ENCODE results near the gene PITPNC1. TPM values are rescaled to one million over a fixed set of nuclear protein-coding genes. Genes with fewer than 3 reads are reported as not detected.

PITPNC1 gene
- total and polyA plus RNA-seq, 4 donors: 8.0 to 21.1 (median 15.2) TPM

DNA sequence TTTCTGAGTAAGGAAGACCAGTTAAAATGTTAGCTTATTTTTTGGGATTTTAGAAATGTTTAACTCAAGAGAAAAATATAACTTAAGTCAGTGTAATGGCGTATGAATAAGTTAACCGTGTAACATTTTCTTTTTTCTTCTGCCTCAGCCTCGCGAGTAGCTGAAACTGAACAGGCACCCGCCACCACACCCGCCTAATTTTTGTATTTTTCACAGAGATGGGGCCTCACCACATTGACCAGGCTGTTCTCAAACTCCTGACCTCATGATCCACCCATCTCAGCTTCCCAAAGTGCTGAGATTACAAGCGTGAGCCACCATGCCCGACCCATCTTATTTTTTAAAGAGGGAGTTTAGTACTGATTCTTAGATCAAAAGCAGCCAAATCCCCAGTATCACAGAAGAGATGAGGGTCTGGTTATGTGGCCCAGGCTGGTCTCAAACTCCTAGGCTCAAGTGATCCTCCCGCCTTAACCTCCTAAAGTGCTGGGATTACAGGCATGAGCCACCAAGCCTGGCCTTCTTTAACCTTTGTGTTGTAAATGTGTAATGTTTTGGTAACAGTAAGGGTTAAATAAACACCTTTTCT is 16.8 kb downstream of the PITPNC1 start:
- Histone ChIP-seq H3K4me3 (no peak overlapping the region), H3K27me3 (ENCODE audit: control insufficient read depth in 3 of 3, insufficient read depth in 3 of 3, low read length in 2 of 3) (no peaks in the 10 kb centered on the region), H3K9ac (ENCODE audit: insufficient read depth in 1 of 2, low read length in 2 of 2) (no peak overlapping the region), H3K36me3 (ENCODE audit: control insufficient read depth in 4 of 4, insufficient read depth in 4 of 4, low read length in 4 of 4) (peaks cover 0 to 3% (median 0%) of the 10 kb centered on the region in 4 donors), H3K4me1 (ENCODE audit: control insufficient read depth in 5 of 5, insufficient read depth in 5 of 5, low read length in 5 of 5) (peaks cover 0 to 10% (median 8%) of the 10 kb centered on the region in 5 donors), H3K27ac (ENCODE audit: low read depth in 1 of 2, low read length in 1 of 2) (no peak overlapping the region), H3K9me3 (ENCODE audit: control insufficient read depth in 4 of 4, insufficient read depth in 3 of 4, low read length in 3 of 4) (no peaks in the 10 kb centered on the region)
- DNase-seq (no peak), ATAC-seq (ENCODE audit: insufficient read depth, low FRiP score) (no peak)
- TF ChIP-seq CTCF (IDR thresholded peaks at IDR 0.05; ENCODE audit: control extremely low read depth, extremely low read depth): no peak
- WGBS, 2 donors: 95 to 96% methylated on average over 9 of the region's 9 CpGs

DNA sequence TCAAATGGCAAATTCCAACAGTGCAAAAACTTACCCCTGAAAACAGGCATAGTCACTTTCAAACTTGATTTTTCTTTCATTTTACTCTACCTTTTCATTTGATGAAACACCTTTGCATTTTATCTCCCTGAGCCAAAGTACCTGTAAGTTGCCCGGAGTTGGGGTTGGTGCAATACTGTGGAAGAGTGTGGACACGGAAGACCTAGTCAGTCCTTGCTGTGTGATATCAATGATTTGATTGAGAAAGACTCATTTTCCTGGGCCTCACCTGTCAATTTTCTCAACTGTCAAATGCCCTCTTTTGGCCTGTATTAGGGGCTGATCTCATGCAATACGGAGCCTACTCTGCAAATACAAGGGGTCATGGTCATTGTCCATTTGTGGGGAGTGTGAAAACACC is 22.6 kb downstream of the PITPNC1 start:
- Histone ChIP-seq H3K4me3 (no peak overlapping the region), H3K36me3 (ENCODE audit: control insufficient read depth in 4 of 4, insufficient read depth in 4 of 4, low read length in 4 of 4) (no peaks in the 10 kb centered on the region), H3K27me3 (ENCODE audit: control insufficient read depth in 3 of 3, insufficient read depth in 3 of 3, low read length in 2 of 3) (no peaks in the 10 kb centered on the region), H3K4me1 (ENCODE audit: control insufficient read depth in 5 of 5, insufficient read depth in 5 of 5, low read length in 5 of 5) (peaks cover 0 to 7% (median 2%) of the 10 kb centered on the region in 5 donors), H3K9me3 (ENCODE audit: control insufficient read depth in 4 of 4, insufficient read depth in 3 of 4, low read length in 3 of 4) (no peaks in the 10 kb centered on the region), H3K27ac (ENCODE audit: low read depth in 1 of 2, low read length in 1 of 2) (no peak overlapping the region), H3K9ac (ENCODE audit: insufficient read depth in 1 of 2, low read length in 2 of 2) (no peak overlapping the region)
- DNase-seq (no peak), ATAC-seq (ENCODE audit: insufficient read depth, low FRiP score) (no peak)
- no peak for TF ChIP-seq CTCF (IDR thresholded peaks at IDR 0.05; ENCODE audit: control extremely low read depth, extremely low read depth)
- 79 to 91% methylated on average over 3 of the region's 3 CpGs for WGBS, 2 donors

- TF ChIP-seq CTCF (IDR thresholded peaks at IDR 0.05; ENCODE audit: control extremely low read depth, extremely low read depth): no peak
- 13 to 26% methylated on average over 6 of the region's 6 CpGs for WGBS, 2 donors
- ATAC-seq (ENCODE audit: insufficient read depth, low FRiP score): no peak
These were observed 23.1 kb downstream of the PITPNC1 start for GRCh38 chr17:67400193-67400592.

DNA sequence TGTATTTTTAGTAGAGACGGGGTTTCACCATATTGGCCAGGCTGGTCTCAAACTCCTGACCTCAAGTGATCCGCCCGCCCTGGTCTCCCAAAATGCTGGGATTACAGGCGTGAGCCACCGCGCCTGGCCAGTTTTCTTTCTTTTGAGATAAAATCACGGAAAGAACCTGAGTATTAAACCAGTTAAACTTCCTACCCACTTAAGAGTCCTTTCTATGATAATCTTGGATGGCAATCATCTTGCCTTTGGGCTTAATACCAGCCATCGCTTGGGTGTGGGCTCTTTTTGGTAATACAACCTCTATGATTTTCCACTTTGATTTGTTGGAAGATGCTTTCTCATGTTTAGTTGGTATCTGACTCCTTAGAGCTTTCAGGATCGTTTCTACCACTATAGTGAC is 24.0 kb downstream of the PITPNC1 start:
- ATAC-seq (ENCODE audit: insufficient read depth, low FRiP score) (no peak), DNase-seq (no peak)
- H3K9ac ChIP-seq (ENCODE audit: insufficient read depth in 1 of 2, low read length in 2 of 2): no peak overlapping the region
- no peaks in the 10 kb centered on the region for H3K27me3 ChIP-seq (ENCODE audit: control insufficient read depth in 3 of 3, insufficient read depth in 3 of 3, low read length in 2 of 3)
- H3K4me3 ChIP-seq: no peak overlapping the region
- H3K9me3 ChIP-seq (ENCODE audit: control insufficient read depth in 4 of 4, insufficient read depth in 3 of 4, low read length in 3 of 4): no peaks in the 10 kb centered on the region
- H3K27ac ChIP-seq (ENCODE audit: low read depth in 1 of 2, low read length in 1 of 2): no peak overlapping the region
- 92 to 96% methylated on average over 9 of the region's 9 CpGs for WGBS, 2 donors
- no peak for TF ChIP-seq CTCF (IDR thresholded peaks at IDR 0.05; ENCODE audit: control extremely low read depth, extremely low read depth)
- no peaks in the 10 kb centered on the region for H3K36me3 ChIP-seq (ENCODE audit: control insufficient read depth in 4 of 4, insufficient read depth in 4 of 4, low read length in 4 of 4)
- H3K4me1 ChIP-seq (ENCODE audit: control insufficient read depth in 5 of 5, insufficient read depth in 5 of 5, low read length in 5 of 5): peaks cover 0 to 7% (median 2%) of the 10 kb centered on the region in 5 donors

More at GRCh38 chr17:67400193-67400592, 23.1 kb downstream of the PITPNC1 start:
- Histone ChIP-seq H3K4me1 (ENCODE audit: control insufficient read depth in 5 of 5, insufficient read depth in 5 of 5, low read length in 5 of 5) (peaks cover 0 to 7% (median 2%) of the 10 kb centered on the region in 5 donors), H3K27me3 (ENCODE audit: control insufficient read depth in 3 of 3, insufficient read depth in 3 of 3, low read length in 2 of 3) (no peaks in the 10 kb centered on the region), H3K27ac (ENCODE audit: low read depth in 1 of 2, low read length in 1 of 2) (no peak overlapping the region), H3K36me3 (ENCODE audit: control insufficient read depth in 4 of 4, insufficient read depth in 4 of 4, low read length in 4 of 4) (no peaks in the 10 kb centered on the region), H3K9me3 (ENCODE audit: control insufficient read depth in 4 of 4, insufficient read depth in 3 of 4, low read length in 3 of 4) (no peaks in the 10 kb centered on the region), H3K9ac (ENCODE audit: insufficient read depth in 1 of 2, low read length in 2 of 2) (no peak overlapping the region), H3K4me3 (no peak overlapping the region)
- peak in 2 of 3 donors; percentile 30 to 50 for DNase-seq

All from lung (tissue), 12 donors.